ENCODE results near the gene DIPK1A.
"Not testable (repeated sequence)": the region's sequence is repeated elsewhere in the genome, so short reads cannot be mapped to it uniquely, and the experiment has no call there.

DIPK1A gene

GRCh38 chr1:92992877-92993276, 31.6 kb upstream of the DIPK1A start:
- H3K27ac Mint-ChIP-seq, result peak overlapping the region; percentile 51
- H3K36me3 Mint-ChIP-seq, result peaks cover 0 to 1% of the 10 kb centered on the region in 2 donors
- peaks cover 29 to 55% of the 10 kb centered on the region in 2 donors for H3K4me1 Mint-ChIP-seq
- H3K9me3 Mint-ChIP-seq, result peaks cover 0 to 4% of the 10 kb centered on the region in 2 donors
- no peak overlapping the region for H3K4me3 Mint-ChIP-seq
- H3K27me3 Mint-ChIP-seq, result no peaks in the 10 kb centered on the region
- DNase-seq (no peak), ATAC-seq (replicated peaks) (no peak)

GRCh38 chr1:92992054-92992453, 30.8 kb upstream of the DIPK1A start:
- DNase-seq (no peak), ATAC-seq (replicated peaks) (no peak)
- Mint-ChIP-seq H3K4me1 (peaks cover 29 to 55% of the 10 kb centered on the region in 2 donors), H3K4me3 (no peak overlapping the region), H3K27me3 (no peaks in the 10 kb centered on the region), H3K9me3 (peaks cover 0 to 4% of the 10 kb centered on the region in 2 donors), H3K27ac (no peak overlapping the region), H3K36me3 (peaks cover 0 to 1% of the 10 kb centered on the region in 2 donors)

- peaks cover 29 to 53% of the 10 kb centered on the region in 2 donors for H3K4me1 Mint-ChIP-seq
- H3K9me3 Mint-ChIP-seq, result peaks cover 0 to 4% of the 10 kb centered on the region in 2 donors
- DNase-seq, result no peak
- no peaks in the 10 kb centered on the region for H3K27me3 Mint-ChIP-seq
- peak; percentile 75 to 81 for ATAC-seq (replicated peaks)
- H3K27ac Mint-ChIP-seq, result peak overlapping the region; percentile 25
- H3K4me3 Mint-ChIP-seq, result peak overlapping the region; percentile 2 to 28
- H3K36me3 Mint-ChIP-seq, result peaks cover 0 to 3% of the 10 kb centered on the region in 2 donors
Observed at GRCh38 chr1:92990828-92991227, 29.6 kb upstream of the DIPK1A start.

DNA sequence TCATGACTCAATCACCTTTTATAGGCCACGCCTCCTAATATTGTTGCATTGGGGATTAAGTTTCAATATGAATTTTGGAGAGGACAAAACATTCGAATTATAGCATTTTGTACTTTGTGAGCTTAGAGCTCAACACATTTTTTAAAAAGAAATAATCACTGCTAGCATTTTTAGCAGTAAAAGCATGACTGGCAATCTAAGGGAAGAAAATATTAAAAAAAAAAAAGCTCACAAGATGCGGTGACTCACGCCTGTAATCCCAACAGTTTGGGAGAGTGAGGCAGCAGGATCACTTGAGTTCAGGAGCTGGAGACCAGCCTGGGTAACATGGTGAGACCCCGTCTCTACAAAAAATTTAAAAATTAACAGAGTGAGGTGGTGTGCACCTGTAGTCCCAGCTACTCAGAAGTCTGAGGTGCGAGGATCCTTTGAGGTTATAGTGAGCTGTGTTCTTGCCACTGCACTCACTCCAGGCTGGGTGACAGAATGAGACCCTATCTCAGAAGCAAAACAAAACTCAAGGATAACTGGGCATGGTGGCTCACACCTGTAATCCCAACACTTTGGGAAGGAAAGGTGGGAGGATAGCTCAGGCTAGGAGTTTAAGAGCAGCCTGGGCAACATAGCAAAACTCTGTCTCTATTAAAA, 28.8 kb upstream of the DIPK1A start:
- Mint-ChIP-seq H3K4me3 (peak overlapping the region in 1 of 2 donors; percentile 14), H3K9me3 (peaks cover 0 to 4% of the 10 kb centered on the region in 2 donors), H3K27ac (peak overlapping the region; percentile 65), H3K27me3 (no peaks in the 10 kb centered on the region), H3K4me1 (peaks cover 29 to 59% of the 10 kb centered on the region in 2 donors), H3K36me3 (peaks cover 0 to 6% of the 10 kb centered on the region in 2 donors)
- no peak for ATAC-seq (replicated peaks)
- DNase-seq, result no peak

GRCh38 chr1:92989253-92989652, 28.0 kb upstream of the DIPK1A start:
- H3K27me3 Mint-ChIP-seq, result no peaks in the 10 kb centered on the region
- DNase-seq (no peak), ATAC-seq (replicated peaks) (no peak)
- H3K36me3 Mint-ChIP-seq, result peaks cover 0 to 6% of the 10 kb centered on the region in 2 donors
- H3K4me3 Mint-ChIP-seq, result no peak overlapping the region
- peaks cover 33 to 67% of the 10 kb centered on the region in 2 donors for H3K4me1 Mint-ChIP-seq
- peak overlapping the region; percentile 65 for H3K27ac Mint-ChIP-seq
- H3K9me3 Mint-ChIP-seq, result peaks cover 0 to 4% of the 10 kb centered on the region in 2 donors

DNA sequence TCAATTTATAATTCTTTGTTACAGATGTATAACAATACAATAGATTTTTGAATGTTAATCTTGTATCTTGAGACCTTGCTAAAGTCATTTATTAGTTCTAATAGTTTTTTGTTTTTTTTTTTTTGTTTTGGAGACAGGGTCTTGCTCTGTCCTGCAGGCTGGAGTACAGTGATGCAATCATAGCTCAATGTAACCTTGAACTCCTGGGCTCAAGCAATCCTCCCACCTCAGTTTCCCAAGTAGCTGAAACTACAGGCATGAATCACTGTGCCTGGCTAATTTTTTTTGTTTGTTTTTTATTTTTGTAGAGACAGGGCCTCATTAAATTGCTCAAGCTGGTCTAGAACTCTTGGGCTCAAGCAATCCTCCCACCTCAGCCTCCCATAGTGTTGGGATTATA, 26.2 kb upstream of the DIPK1A start:
- Mint-ChIP-seq H3K9me3 (peaks cover 3 to 8% of the 10 kb centered on the region in 2 donors), H3K27me3 (no peaks in the 10 kb centered on the region), H3K36me3 (peaks cover 5 to 10% of the 10 kb centered on the region in 2 donors), H3K4me3 (no peak overlapping the region), H3K4me1 (peaks cover 25 to 56% of the 10 kb centered on the region in 2 donors), H3K27ac (no peak overlapping the region)
- DNase-seq, result no peak
- ATAC-seq (replicated peaks), result no peak

- Mint-ChIP-seq H3K4me1 (peaks cover 23 to 51% of the 10 kb centered on the region in 2 donors), H3K36me3 (peaks cover 5 to 13% of the 10 kb centered on the region in 2 donors), H3K27ac (no peak overlapping the region), H3K9me3 (peaks cover 3 to 4% of the 10 kb centered on the region in 2 donors), H3K4me3 (no peak overlapping the region), H3K27me3 (no peaks in the 10 kb centered on the region)
- ATAC-seq (replicated peaks) (no peak), DNase-seq (no peak)
Observed at GRCh38 chr1:92985101-92985500, 23.8 kb upstream of the DIPK1A start.

- DNase-seq, result no peak
- ATAC-seq (replicated peaks), result peak; percentile 66 to 76
- Mint-ChIP-seq H3K4me1 (peaks cover 26 to 73% of the 10 kb centered on the region in 2 donors), H3K4me3 (peak overlapping the region; percentile 54 to 55), H3K27ac (peak overlapping the region; percentile 96), H3K27me3 (no peaks in the 10 kb centered on the region), H3K36me3 (peaks cover 5 to 12% of the 10 kb centered on the region in 2 donors), H3K9me3 (peaks cover 3 to 4% of the 10 kb centered on the region in 2 donors)
Observed at GRCh38 chr1:92980732-92981647, 19.7 kb upstream of the DIPK1A start.

GRCh38 chr1:92975551-92976232, 14.4 kb upstream of the DIPK1A start:
- ATAC-seq (replicated peaks) (peak; percentile 67 to 75), DNase-seq (peak; percentile 79)
- peaks cover 0 to 2% of the 10 kb centered on the region in 2 donors for H3K9me3 Mint-ChIP-seq
- no peaks in the 10 kb centered on the region for H3K27me3 Mint-ChIP-seq
- peak overlapping the region; percentile 33 to 76 for H3K4me3 Mint-ChIP-seq
- peaks cover 0 to 4% of the 10 kb centered on the region in 2 donors for H3K36me3 Mint-ChIP-seq
- H3K4me1 Mint-ChIP-seq, result peaks cover 38 to 92% of the 10 kb centered on the region in 2 donors
- peak overlapping the region; percentile 99 for H3K27ac Mint-ChIP-seq

DNA sequence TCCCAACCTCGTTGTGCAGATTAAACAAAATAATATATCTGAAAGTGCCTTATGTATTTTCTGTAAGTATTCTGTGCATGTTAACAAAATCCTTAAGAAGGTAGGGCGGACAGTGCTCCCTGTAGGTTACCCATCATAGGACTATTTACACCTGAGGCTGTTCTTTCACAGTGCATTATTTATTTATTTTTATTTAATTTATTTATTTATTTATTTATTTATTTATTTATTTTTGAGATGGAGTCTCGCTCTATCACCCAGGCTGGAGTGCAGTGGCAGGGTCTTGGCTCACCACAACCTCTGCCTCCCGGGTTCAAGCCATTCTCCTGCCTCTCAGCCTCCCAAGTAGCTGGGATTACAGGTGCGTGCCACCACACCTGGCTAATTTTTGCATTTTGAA, 12.8 kb upstream of the DIPK1A start:
- not testable (repeated sequence) for H3K9me3 Mint-ChIP-seq; H3K27me3 Mint-ChIP-seq; ATAC-seq (replicated peaks); H3K36me3 Mint-ChIP-seq; DNase-seq
- peaks cover 36 to 92% of the 10 kb centered on the region in 2 donors for H3K4me1 Mint-ChIP-seq
- peak overlapping the region; percentile 92 for H3K27ac Mint-ChIP-seq
- H3K4me3 Mint-ChIP-seq, result peak overlapping the region; percentile 32 to 54

DNA sequence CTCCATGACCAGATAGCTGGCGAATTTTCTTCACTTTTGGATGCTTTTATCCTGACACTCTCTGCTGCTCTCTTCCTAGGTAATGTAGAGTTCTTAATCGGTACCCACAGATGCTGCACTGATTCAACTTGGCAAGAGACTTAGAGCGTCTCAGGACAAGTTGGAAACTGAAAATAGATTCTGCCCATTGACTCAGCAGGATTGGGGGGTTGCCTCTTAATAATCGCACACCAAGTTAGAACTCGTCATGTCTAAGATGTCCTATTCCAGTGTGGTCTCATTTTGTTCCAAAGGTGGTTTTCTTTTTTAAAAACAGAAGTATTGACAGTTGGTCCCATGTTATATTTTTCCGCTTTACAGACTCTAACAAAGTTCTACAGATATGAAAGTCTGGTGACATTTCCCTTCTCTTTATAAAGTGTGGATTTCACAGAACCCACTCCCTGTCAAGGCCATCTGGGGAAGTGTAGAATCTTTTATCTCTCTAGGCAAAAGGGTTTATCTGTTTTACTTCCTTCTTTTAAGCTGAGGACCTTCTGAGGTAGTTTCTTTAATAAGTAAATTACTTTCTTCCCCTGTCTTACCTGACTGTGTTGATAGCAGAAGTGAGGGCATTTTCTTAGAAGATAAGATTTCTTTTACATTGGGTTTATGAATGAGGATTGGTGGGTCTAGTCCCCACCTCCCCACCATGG, 12.1 kb upstream of the DIPK1A start:
- Mint-ChIP-seq H3K4me3 (peak overlapping the region; percentile 64 to 67), H3K27me3 (no peaks in the 10 kb centered on the region), H3K4me1 (peaks cover 35 to 92% of the 10 kb centered on the region in 2 donors), H3K9me3 (peaks cover 0 to 2% of the 10 kb centered on the region in 2 donors), H3K36me3 (peaks cover 0 to 4% of the 10 kb centered on the region in 2 donors), H3K27ac (peak overlapping the region; percentile 92)
- DNase-seq, result no peak
- ATAC-seq (replicated peaks), result peak; percentile 50 to 57

GRCh38 chr1:92972409-92973129, 11.3 kb upstream of the DIPK1A start:
- Mint-ChIP-seq H3K36me3 (peaks cover 0 to 4% of the 10 kb centered on the region in 2 donors), H3K4me1 (peaks cover 38 to 91% of the 10 kb centered on the region in 2 donors), H3K27ac (peak overlapping the region; percentile 92), H3K27me3 (no peaks in the 10 kb centered on the region), H3K4me3 (peak overlapping the region; percentile 64 to 67), H3K9me3 (peaks cover 0 to 2% of the 10 kb centered on the region in 2 donors)
- no peak for ATAC-seq (replicated peaks)
- DNase-seq, result no peak

- DNase-seq; H3K9me3 Mint-ChIP-seq; H3K4me3 Mint-ChIP-seq; H3K27me3 Mint-ChIP-seq; H3K36me3 Mint-ChIP-seq; ATAC-seq (replicated peaks): not testable (repeated sequence)
- H3K4me1 Mint-ChIP-seq, result peaks cover 38 to 85% of the 10 kb centered on the region in 2 donors
- peak overlapping the region; percentile 31 for H3K27ac Mint-ChIP-seq
Observed at GRCh38 chr1:92971932-92972331, 10.7 kb upstream of the DIPK1A start.

Data from stimulated activated naive B cell treated with anti-CD40 and anti-IgM and Interleukin-4, amounts not matched to agents 10 μg/mL and 1 μg/mL and 100 μg/mL, for 72 hours (primary cell).